HCT116 (cell line): ENCODE data around the gene OSBPL1A.

ENCODE experiments used
- CBX3 ChIP-seq: IDR thresholded peaks from 2 replicates; pipeline ENCODE4 v1.6.1; 2012; ENCODE audit warnings: low read depth
- CTCF ChIP-seq, 3 experiments: fragments of 200-600 bp in 1 of 3; sonication (generic) in 1 of 3; IDR thresholded peaks in 2 of 3; conservative IDR thresholded peaks in 1 of 3; 2 replicates each; pipeline ENCODE4 v1.5.1; 2012 to 2017; ENCODE audit warnings: low read depth in 2 of 3, low read length in 2 of 3, antibody characterized with exemption in 1 of 3, borderline replicate concordance in 1 of 3, control low read depth in 1 of 3, mild to moderate bottlenecking in 1 of 3, mixed read lengths in 1 of 3, mixed run types in 1 of 3, moderate library complexity in 1 of 3; ENCODE audit not compliant: insufficient read depth in 1 of 3
- EZH2 ChIP-seq: fragments of 200-600 bp; sonication (generic); IDR thresholded peaks from 2 replicates; pipeline ENCODE4 v1.6.1; 2017; ENCODE audit warnings: antibody characterized with exemption, mixed run types
- EZH2phosphoT487 ChIP-seq: fragments of 200-600 bp; IDR thresholded peaks from 2 replicates; pipeline ENCODE4 v1.6.1; 2018; ENCODE audit warnings: antibody characterized with exemption, borderline replicate concordance
- JUND ChIP-seq: IDR thresholded peaks from 2 replicates; pipeline ENCODE4 v1.6.1; 2012
- POLR2A ChIP-seq: IDR thresholded peaks from 2 replicates; pipeline ENCODE4 v1.7.0; 2011; ENCODE audit warnings: borderline replicate concordance; ENCODE audit not compliant: insufficient read depth, insufficient read length; ENCODE audit errors: extremely low read depth
- POLR2AphosphoS5 ChIP-seq: IDR thresholded peaks from 2 replicates; pipeline ENCODE4 v1.6.1; 2011; ENCODE audit warnings: mild to moderate bottlenecking, low read depth, low read length, moderate library complexity
- REST ChIP-seq: IDR thresholded peaks from 2 replicates; pipeline ENCODE4 v1.6.1; 2012; ENCODE audit warnings: low read depth
- SP1 ChIP-seq: IDR thresholded peaks from 2 replicates; pipeline ENCODE4 v1.6.1; 2012; ENCODE audit warnings: low read depth
- TCF7L2 ChIP-seq: IDR thresholded peaks from 2 replicates; pipeline ENCODE4 v1.7.0; 2011; ENCODE audit warnings: borderline replicate concordance, inconsistent platforms; ENCODE audit not compliant: insufficient read depth, insufficient read length; ENCODE audit errors: extremely low read depth
- YY1 ChIP-seq: IDR thresholded peaks from 2 replicates; pipeline ENCODE4 v1.6.1; 2011; ENCODE audit warnings: low read length, low read depth, moderate library complexity, mild to moderate bottlenecking; ENCODE audit not compliant: insufficient replicate concordance; ENCODE audit errors: extremely low read depth
- ZBTB33 ChIP-seq: IDR thresholded peaks from 2 replicates; pipeline ENCODE4 v1.6.1; 2011; ENCODE audit warnings: mild to moderate bottlenecking, low read length, moderate library complexity; ENCODE audit not compliant: insufficient replicate concordance; ENCODE audit errors: extremely low read depth
- ZNF274 ChIP-seq: fragments of 200-500 bp; sonication (Bioruptor generic); IDR thresholded peaks from 2 replicates; pipeline ENCODE4 v1.6.1; 2014; ENCODE audit warnings: mild to moderate bottlenecking, low read depth, low read length, inconsistent platforms

- TF ChIP-seq CTCF (IDR thresholded peaks at IDR 0.05 in 2 of 3, conservative IDR thresholded peaks at IDR 0.05 in 1 of 3; ENCODE audit: borderline replicate concordance in 1 of 3, insufficient read depth in 1 of 3, low read depth in 2 of 3, low read length in 2 of 3) (no peak), POLR2A (no peak), CBX3 (no peak), ZNF274 (no peak), EZH2phosphoT487 (no peak), YY1 (no peak), REST (no peak), EZH2 (no peak), SP1 (no peak), POLR2AphosphoS5 (no peak), ZBTB33 (no peak), TCF7L2 (no peak), JUND (no peak)
Observed at GRCh38 chr18:24185805-24186204, 211.8 kb downstream of the OSBPL1A start.
